ENCODE measurements around the gene CPS1. TPM values are rescaled to one million over a fixed set of nuclear protein-coding genes. Genes with fewer than 3 reads are reported as not detected.

The CPS1 gene
- total RNA-seq, 1 donor from 2014 or later: 31.5 TPM

DNA sequence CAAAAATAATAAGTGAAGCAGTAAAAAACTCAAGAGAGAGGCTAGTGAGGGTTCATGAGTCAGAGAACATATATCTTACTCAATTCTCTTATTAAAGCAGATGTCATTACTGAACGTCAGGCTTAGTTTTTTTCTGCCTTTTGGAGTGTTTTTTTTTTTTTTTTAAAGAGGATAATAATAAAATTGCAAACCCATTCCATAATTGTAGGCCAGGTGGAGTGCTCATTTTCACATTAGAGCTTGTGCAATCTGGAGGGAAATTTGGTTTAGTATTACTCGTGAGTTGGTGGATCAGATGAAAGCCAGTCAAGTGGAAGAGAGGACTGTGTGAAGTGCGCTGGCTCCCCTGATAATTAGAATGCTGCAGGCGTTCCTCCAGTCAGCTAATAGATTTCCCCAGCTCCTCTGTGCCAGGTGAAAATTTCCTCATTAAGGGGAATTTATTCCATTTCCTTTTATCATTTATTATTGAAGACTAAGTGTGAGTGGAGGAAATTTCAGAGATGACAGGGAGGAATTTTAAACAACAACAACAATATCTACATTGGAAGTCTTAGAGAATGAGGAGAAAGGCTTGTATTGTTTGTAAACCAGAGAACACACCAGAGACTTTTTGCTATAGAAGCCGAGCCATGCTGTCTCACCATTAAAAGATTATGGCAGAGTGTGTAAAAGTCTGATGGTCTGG is 74.6 kb downstream of the CPS1 start:
- DNase-seq (ENCODE audit: low spot score): no peak
- TF ChIP-seq, protein P1, sequence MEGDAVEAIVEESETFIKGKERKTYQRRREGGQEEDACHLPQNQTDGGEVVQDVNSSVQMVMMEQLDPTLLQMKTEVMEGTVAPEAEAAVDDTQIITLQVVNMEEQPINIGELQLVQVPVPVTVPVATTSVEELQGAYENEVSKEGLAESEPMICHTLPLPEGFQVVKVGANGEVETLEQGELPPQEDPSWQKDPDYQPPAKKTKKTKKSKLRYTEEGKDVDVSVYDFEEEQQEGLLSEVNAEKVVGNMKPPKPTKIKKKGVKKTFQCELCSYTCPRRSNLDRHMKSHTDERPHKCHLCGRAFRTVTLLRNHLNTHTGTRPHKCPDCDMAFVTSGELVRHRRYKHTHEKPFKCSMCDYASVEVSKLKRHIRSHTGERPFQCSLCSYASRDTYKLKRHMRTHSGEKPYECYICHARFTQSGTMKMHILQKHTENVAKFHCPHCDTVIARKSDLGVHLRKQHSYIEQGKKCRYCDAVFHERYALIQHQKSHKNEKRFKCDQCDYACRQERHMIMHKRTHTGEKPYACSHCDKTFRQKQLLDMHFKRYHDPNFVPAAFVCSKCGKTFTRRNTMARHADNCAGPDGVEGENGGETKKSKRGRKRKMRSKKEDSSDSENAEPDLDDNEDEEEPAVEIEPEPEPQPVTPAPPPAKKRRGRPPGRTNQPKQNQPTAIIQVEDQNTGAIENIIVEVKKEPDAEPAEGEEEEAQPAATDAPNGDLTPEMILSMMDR (IDR thresholded peaks at IDR 0.05; ENCODE audit: unreplicated experiment): no peak
- peaks cover 13% of the 10 kb centered on the region for H3K4me1 Mint-ChIP-seq (ENCODE audit: unreplicated experiment)
- no peaks in the 10 kb centered on the region for H3K27me3 Mint-ChIP-seq (ENCODE audit: unreplicated experiment)
- H3K4me3 Mint-ChIP-seq (ENCODE audit: unreplicated experiment): no peak overlapping the region
- H3K36me3 Mint-ChIP-seq (ENCODE audit: low read depth, unreplicated experiment): no peaks in the 10 kb centered on the region
- H3K27ac Mint-ChIP-seq (ENCODE audit: unreplicated experiment): no peak overlapping the region
- H3K9me3 Mint-ChIP-seq (ENCODE audit: unreplicated experiment): no peaks in the 10 kb centered on the region

DNA sequence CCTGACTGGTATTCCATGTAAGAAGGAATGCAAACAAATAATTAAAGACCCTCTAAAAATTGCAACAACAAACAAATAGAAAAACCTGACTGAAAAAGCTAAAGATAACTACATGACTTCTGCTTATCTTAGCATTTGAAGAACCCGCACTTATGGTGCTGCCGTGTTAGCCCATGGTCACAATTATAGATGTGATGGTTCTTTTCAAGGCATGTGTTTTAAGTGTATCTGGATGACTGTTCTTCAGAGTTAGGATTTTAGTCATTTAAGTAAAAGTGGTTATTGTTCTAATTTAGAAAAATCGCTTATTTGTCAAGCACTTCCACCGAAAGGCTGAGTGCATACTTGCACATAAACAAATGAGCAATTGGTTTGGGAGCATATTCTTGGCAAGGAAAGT is 77.3 kb downstream of the CPS1 start:
- H3K27me3 Mint-ChIP-seq (ENCODE audit: unreplicated experiment): no peaks in the 10 kb centered on the region
- H3K27ac Mint-ChIP-seq (ENCODE audit: unreplicated experiment): no peak overlapping the region
- H3K4me3 Mint-ChIP-seq (ENCODE audit: unreplicated experiment): no peak overlapping the region
- no peaks in the 10 kb centered on the region for H3K36me3 Mint-ChIP-seq (ENCODE audit: low read depth, unreplicated experiment)
- H3K9me3 Mint-ChIP-seq (ENCODE audit: unreplicated experiment): no peaks in the 10 kb centered on the region
- DNase-seq (ENCODE audit: low spot score): no peak
- H3K4me1 Mint-ChIP-seq (ENCODE audit: unreplicated experiment): peaks cover 7% of the 10 kb centered on the region
- TF ChIP-seq, protein P1 (IDR thresholded peaks at IDR 0.05; ENCODE audit: unreplicated experiment): no peak

DNA sequence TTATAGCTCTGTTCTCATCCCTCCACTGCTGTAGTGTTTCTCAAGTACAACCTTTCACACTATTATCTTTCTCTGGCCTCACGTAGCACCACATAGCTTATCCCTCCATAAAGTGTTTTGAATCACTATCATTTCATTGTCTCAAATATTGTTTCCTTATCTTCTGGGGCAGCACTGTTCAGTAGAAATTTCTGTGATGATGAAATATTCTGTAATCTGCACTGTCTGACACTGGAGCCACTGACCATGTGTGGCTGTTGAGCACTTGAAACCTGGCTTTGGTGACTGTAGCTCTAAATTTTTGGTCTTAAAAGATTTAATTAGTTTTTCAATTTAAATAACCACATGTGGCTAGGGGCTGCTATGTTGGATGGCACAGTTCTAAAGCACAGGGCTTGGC is 78.9 kb downstream of the CPS1 start:
- no peak overlapping the region for H3K27ac Mint-ChIP-seq (ENCODE audit: unreplicated experiment)

DNA sequence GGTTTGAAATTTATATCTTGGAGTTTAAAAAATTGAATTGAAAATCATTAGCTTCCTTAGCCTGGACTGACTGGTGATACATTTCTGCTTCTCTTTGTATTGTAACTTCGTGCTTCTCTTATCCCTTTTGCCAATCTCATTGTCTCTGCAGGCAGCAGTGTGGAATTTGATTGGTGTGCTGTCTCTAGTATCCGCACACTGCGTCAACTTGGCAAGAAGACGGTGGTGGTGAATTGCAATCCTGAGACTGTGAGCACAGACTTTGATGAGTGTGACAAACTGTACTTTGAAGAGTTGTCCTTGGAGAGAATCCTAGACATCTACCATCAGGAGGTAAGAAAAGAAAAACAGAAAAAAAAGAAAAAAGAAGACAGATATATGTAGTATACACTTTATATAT is 85.9 kb downstream of the CPS1 start:
- no peak for DNase-seq (ENCODE audit: low spot score)
- Mint-ChIP-seq H3K4me3 (ENCODE audit: unreplicated experiment) (no peak overlapping the region), H3K9me3 (ENCODE audit: unreplicated experiment) (no peaks in the 10 kb centered on the region), H3K4me1 (ENCODE audit: unreplicated experiment) (peaks cover 7% of the 10 kb centered on the region), H3K27me3 (ENCODE audit: unreplicated experiment) (no peaks in the 10 kb centered on the region), H3K27ac (ENCODE audit: unreplicated experiment) (no peak overlapping the region), H3K36me3 (ENCODE audit: low read depth, unreplicated experiment) (no peaks in the 10 kb centered on the region)
- TF ChIP-seq, protein P1 (IDR thresholded peaks at IDR 0.05; ENCODE audit: unreplicated experiment): no peak

More for the DNA sequence above, 78.9 kb downstream of the CPS1 start:
- Mint-ChIP-seq H3K4me3 (ENCODE audit: unreplicated experiment) (no peak overlapping the region), H3K9me3 (ENCODE audit: unreplicated experiment) (no peaks in the 10 kb centered on the region), H3K36me3 (ENCODE audit: low read depth, unreplicated experiment) (no peaks in the 10 kb centered on the region), H3K4me1 (ENCODE audit: unreplicated experiment) (peaks cover 7% of the 10 kb centered on the region), H3K27me3 (ENCODE audit: unreplicated experiment) (no peaks in the 10 kb centered on the region)
- DNase-seq (ENCODE audit: low spot score): no peak
- TF ChIP-seq, protein P1 (IDR thresholded peaks at IDR 0.05; ENCODE audit: unreplicated experiment): no peak

DNA sequence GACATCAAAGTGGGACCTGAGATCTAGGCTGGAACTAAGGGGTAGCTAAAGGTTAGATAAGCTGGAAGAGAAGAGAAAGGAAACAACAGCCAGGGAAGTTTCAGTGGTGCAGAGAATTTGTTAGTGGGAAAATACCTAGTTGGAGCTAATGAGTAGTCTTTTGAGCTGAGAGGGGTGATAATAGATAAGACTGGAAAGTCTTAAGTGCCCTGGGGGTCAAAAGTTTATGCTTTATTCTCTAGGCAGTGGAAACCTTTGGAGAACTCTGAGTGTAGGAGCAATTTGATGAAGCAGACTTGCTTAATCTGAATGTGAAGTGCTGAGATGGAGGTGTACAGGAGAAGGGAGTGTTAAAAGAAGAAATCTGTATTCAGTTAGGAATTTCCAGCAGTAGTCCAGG is 90.8 kb downstream of the CPS1 start:
- Mint-ChIP-seq H3K27ac (ENCODE audit: unreplicated experiment) (no peak overlapping the region), H3K4me3 (ENCODE audit: unreplicated experiment) (no peak overlapping the region), H3K36me3 (ENCODE audit: low read depth, unreplicated experiment) (no peaks in the 10 kb centered on the region), H3K27me3 (ENCODE audit: unreplicated experiment) (no peaks in the 10 kb centered on the region), H3K9me3 (ENCODE audit: unreplicated experiment) (no peaks in the 10 kb centered on the region), H3K4me1 (ENCODE audit: unreplicated experiment) (no peaks in the 10 kb centered on the region)
- TF ChIP-seq, protein P1 (IDR thresholded peaks at IDR 0.05; ENCODE audit: unreplicated experiment): no peak
- no peak for DNase-seq (ENCODE audit: low spot score)
